NCI-H2196 (cell line): ENCODE data around the gene SMYD2.

Experiments
- DNase-seq: peaks from one replicate; lab custom pipeline; 2025; ENCODE audit not compliant: unreplicated experiment; lab: John Stamatoyannopoulos, UW

Gene SMYD2

DNA sequence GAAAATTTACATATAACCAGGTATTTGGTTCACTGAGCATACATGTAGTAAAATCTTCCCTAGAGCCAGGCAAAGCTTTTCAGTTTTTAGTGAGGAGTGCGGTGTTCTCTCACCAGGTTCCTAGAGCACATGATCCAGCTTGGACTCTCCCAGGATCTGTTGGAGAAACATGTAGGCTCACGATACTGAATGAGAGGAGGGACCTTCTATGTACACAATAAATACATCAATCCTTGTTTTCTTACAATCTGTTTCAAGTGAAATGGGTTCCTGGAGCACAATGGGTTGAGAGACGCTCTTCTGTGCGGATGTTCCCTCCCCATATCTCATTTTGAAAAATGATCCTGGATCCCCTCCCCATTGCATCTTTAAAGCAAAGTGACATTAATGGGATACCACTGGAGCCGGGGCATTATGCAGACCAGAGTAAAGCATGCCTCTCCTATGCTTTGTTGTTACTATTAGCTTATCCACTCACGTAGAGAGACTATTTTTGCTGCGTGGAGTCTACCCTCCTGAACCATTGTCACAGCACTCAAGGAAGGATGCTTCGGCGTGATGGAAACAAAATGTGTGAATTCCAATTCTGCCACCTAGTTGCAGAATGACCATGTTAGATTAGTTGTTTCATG, 19.3 kb downstream of the SMYD2 start:
- DNase-seq, result no peak

GRCh38 chr1:214301526-214301925, 20.6 kb downstream of the SMYD2 start:
- no peak for DNase-seq

DNA sequence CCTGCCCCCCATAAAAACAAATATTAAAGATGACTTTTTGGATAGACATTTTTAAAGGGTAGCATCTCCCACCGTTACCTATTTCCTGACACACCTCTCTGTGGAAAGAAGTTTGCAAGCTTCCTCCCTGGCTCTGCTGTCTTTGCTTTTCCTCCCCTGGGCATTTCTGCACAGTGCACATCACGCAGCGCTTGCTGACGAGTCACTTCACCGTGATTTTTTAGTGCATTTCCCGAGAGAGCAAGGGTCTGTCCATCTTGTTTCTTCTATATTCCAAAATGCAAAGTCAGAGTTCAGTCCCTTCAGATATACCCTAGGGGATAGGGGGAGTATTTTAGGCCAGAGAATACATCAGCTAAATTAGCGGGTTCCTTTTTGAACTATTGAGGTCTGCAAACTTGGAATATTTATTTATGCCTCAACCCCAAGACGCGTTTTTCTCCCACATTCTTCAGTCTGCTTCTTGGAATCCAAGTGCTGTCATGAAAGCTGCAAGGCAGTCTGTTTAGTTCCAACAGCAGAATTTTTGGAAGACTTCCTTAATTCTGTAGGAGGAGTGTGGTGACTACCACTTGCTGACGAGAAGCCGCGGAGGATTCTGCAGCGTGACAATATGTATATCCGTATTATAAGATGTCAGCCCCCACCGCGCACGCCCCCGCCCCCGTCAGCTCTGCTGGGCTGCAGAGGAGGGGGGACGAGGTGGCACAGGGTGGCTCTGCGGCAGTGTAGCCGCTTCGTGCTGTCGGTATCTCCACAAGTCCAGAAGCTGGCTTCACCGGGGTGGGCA, 22.4 kb downstream of the SMYD2 start:
- no peak for DNase-seq

- no peak for DNase-seq
Observed at GRCh38 chr1:214305164-214305751, 24.3 kb downstream of the SMYD2 start.

- DNase-seq, result no peak
Observed at GRCh38 chr1:214306269-214306668, 25.3 kb downstream of the SMYD2 start.

GRCh38 chr1:214310010-214310409, 29.1 kb downstream of the SMYD2 start:
- DNase-seq, result no peak

DNA sequence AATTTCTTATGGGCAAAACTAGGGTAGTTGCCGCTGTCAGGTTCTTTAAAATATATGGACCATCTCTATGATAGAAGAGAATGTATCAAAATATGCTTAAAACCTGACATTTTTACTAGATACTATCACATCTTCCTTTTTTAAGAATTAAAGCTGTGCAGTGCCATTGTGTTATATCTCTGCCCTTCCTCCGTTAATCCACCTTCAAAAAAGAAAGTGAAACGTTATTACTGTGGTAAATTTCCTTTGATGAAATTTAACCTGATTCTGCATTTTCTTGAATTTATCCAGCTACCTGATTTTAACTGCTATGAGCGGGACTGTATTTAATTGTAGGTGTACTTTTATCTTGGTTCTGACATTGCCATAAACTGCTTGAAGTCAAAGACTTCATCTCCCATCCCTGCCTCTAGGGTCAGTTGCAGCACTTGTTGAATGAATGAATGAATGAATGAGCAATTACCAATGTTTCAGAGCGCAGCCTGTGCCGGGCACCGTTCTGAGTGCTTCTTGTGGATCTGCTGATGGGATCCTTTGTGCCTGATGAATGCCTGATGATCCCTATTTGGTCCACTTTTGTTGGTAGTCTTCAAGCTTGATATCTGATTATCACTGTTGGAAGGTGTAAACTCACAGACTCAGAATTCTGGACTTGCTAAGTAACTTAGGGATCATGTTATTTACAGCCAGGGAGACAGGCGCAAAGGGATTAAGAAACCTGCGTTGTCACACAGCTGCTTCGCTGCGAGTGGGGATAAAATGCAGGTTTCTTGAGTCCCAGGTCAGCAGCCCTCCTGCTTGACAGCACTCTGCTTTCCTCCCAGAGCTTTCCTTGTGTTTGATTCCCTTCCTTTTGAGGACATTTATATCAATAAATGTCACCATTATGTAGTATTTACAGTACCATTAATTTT, 30.1 kb downstream of the SMYD2 start:
- no peak for DNase-seq

GRCh38 chr1:214312530-214313051, 31.6 kb downstream of the SMYD2 start:
- no peak for DNase-seq

DNA sequence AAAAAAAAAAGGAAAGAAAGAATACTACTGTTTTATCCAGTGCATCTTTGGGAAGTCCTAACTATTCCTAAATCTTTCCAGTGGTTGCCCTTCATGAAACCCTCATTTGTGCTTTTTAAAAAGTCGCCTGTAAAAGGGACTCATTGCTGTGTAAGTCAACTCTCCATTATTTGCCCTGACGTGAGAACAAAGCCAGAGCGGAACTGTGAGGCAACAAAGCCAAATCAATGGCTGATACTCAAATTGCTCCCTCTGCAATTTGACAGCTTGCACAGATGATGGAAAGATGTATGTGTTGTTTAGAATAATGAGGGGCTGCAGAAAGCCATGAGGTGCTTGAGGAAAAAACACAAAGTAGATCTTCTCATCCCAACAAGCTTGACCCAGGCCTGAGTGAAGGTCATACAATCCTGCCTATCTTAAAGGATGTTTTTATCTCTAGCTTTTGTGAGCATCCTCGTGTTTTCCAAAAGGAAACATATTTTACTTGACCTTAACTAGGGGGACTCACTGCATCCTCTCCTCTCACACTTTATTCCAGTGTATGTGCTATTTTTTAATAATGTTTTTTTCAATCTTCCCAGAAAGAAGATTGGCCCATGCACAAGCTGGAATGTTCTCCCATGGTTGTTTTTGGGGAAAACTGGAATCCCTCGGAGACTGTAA, 33.4 kb downstream of the SMYD2 start:
- DNase-seq, result no peak

GRCh38 chr1:214316593-214316992, 35.6 kb downstream of the SMYD2 start:
- no peak for DNase-seq

DNA sequence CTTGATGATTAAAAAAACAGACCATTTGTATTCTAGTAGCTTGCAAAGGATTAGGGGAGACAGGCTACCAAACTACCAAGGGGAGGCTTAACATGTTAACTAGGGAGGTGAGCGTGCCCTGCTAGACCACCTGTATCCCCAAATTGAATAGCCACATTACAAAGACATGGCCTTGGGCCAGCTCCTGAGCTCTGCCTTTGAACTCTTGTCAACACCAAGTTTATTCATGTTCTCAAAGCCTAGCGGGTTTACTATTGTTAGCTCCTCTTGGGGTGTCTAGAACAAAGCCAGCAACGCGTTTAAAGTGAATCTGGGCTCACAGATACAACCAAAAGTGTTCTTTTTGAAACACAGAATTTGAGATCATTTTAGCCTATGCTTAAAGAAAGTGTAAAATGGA, 36.3 kb downstream of the SMYD2 start:
- DNase-seq, result no peak

GRCh38 chr1:214317734-214318133, 36.8 kb downstream of the SMYD2 start:
- DNase-seq, result no peak

DNA sequence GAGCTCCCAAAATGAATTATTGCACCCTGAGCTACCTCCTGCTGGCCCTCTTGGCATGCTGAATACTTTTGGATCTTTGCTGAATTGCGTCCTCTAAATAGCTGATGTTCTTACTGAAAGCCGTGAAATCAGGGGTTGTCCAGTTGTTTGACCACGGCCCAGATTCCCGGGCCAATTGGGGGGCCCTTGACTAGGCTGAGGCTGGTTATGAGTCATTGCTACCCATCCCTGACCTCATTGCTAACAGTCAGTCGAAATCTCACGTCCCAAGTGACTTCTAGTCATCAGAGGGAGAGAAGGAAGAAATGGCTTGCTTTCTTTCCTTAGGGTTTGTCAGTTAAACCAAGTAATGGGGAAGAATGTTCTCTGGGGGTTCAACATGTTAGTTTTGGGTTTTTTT, 37.4 kb downstream of the SMYD2 start:
- no peak for DNase-seq

- no peak for DNase-seq
Observed at GRCh38 chr1:214318956-214319736, 38.2 kb downstream of the SMYD2 start.

- DNase-seq, result no peak
Observed at GRCh38 chr1:214319938-214320337, 39.0 kb downstream of the SMYD2 start.

- no peak for DNase-seq
Observed at GRCh38 chr1:214321705-214322453, 40.9 kb downstream of the SMYD2 start.

DNA sequence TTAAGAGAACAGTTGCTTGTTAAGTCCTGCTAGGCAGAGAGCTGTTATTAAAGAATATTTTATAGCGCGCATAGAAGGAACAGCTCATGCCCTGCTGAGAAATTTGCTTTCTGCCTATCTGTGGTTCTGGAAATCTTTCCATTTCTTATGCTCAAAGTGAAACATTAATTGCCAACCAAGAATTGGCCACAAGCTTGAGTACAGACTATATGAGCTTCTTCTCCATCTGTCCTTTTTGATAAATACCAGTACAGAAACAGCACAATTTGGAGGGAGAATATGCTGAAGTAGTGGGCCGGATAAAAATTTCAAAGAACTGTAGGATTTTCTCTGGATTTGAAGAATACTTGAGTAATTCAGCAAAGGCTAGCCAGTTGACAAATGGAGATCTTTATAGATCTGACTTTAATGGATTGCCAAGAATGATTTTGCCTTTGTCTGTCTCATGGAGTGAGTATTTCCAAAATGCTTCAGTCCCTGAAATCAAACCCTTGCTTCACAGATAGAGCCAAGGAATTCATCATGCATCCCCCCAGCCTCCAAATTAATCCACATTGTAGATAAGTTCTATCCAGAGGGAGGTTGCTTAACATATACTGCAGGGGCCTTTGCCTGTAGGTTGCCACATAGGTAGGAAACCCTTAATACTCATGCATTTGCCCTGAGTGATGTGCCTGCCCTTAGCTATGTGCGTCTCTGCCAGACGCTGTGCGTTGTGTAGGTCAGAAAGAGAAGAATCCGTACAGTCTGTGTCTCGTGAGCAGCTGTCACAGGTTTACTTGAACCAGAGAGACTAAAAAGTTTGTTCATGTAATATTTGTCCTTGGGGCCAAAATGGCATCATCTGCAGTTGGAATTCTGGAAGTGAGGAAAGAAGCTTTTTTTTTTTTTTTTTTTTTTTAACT, 44.2 kb downstream of the SMYD2 start:
- DNase-seq, result no peak

DNA sequence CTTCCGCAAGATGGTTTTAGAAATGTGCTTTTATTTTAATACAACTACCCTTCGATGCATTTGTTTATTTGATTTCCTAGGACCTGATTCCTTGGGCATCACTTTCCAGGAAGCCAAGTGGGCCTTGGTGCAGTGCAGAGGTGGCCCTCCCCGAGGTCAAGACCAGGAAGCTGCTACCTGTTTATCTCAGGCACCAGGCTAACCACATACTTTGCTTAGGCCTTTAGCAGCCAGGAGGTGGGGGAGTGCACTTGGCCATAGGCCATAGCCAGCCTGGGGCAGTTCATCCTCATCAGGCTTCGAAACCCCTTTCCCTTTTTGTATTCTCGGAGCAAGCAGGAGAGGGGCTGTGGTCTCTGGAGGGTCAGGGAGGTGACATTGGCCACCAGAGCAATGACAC, 45.4 kb downstream of the SMYD2 start:
- DNase-seq, result no peak
